PFSK-1 (cell line): ENCODE data around the gene SLC25A28.

ENCODE experiments used
- FOXP2 ChIP-seq: optimal IDR thresholded peaks from 2 replicates; pipeline ENCODE3; 2011; ENCODE audit warnings: borderline replicate concordance, control low read depth, inconsistent platforms; ENCODE audit not compliant: insufficient read depth; ENCODE audit errors: extremely low read length, extremely low read depth
- POLR2AphosphoS5 ChIP-seq: IDR thresholded peaks from 2 replicates; pipeline ENCODE4 v1.6.1; 2012; ENCODE audit warnings: low read depth, mild to moderate bottlenecking, control low read depth, low read length, moderate library complexity
- SIN3A ChIP-seq: IDR thresholded peaks from 2 replicates; pipeline ENCODE4 v1.6.1; 2012; ENCODE audit warnings: mild to moderate bottlenecking, low read length, moderate library complexity, borderline replicate concordance; ENCODE audit not compliant: insufficient read depth
- TAF1 ChIP-seq: IDR thresholded peaks from 2 replicates; pipeline ENCODE4 v1.6.1; 2012; ENCODE audit warnings: low read length, control low read depth, borderline replicate concordance; ENCODE audit not compliant: insufficient read depth
- TF ChIP-seq, protein P1 (sequence below), 2 experiments: IDR thresholded peaks; 2 replicates each; pipeline versions ENCODE4 v1.6.1 to v1.8.0; 2011 to 2012; ENCODE audit warnings: low read depth in 2 of 2, low read length in 2 of 2, control low read depth in 1 of 2, inconsistent platforms in 1 of 2, mild to moderate bottlenecking in 1 of 2, moderate library complexity in 1 of 2; ENCODE audit not compliant: insufficient read depth in 1 of 2

Gene SLC25A28

DNA sequence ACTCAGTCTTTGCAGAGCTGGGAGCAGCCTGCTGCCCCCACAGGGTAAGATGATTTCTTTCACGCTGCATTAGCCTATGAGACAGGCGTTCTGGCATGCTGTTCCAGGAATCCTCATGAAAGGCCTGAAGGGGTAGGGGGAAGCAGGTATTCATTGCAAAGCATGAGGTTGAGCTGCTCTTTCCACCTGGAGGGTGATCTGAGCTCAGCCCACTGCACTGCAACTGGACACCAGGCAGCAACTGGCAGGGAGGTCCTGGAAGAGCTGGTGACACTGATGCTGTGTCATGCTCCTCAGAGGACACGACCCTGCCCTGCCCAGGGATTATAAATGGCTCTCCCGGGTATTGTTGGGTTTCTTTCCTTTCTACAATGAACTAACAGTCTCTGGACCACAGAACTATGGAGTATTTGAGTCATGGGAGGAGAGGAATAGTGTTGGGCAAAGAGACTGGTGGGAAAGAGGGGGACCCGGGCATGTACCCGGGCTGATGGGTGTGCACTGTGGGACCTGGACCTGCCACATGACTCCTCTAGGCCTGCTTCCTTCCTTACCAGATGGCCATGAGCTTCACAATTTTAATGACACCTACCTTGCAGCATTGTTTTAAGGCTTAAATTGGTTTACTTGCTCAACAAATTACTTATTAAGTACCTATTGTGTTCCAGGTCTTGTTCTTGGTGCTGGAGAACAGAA, 24.3 kb downstream of the SLC25A28 start:
- TF ChIP-seq FOXP2 (no peak), SIN3A (no peak), TAF1 (no peak), POLR2AphosphoS5 (no peak)
- TF ChIP-seq, protein P1, sequence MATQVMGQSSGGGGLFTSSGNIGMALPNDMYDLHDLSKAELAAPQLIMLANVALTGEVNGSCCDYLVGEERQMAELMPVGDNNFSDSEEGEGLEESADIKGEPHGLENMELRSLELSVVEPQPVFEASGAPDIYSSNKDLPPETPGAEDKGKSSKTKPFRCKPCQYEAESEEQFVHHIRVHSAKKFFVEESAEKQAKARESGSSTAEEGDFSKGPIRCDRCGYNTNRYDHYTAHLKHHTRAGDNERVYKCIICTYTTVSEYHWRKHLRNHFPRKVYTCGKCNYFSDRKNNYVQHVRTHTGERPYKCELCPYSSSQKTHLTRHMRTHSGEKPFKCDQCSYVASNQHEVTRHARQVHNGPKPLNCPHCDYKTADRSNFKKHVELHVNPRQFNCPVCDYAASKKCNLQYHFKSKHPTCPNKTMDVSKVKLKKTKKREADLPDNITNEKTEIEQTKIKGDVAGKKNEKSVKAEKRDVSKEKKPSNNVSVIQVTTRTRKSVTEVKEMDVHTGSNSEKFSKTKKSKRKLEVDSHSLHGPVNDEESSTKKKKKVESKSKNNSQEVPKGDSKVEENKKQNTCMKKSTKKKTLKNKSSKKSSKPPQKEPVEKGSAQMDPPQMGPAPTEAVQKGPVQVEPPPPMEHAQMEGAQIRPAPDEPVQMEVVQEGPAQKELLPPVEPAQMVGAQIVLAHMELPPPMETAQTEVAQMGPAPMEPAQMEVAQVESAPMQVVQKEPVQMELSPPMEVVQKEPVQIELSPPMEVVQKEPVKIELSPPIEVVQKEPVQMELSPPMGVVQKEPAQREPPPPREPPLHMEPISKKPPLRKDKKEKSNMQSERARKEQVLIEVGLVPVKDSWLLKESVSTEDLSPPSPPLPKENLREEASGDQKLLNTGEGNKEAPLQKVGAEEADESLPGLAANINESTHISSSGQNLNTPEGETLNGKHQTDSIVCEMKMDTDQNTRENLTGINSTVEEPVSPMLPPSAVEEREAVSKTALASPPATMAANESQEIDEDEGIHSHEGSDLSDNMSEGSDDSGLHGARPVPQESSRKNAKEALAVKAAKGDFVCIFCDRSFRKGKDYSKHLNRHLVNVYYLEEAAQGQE (IDR thresholded peaks at IDR 0.05; ENCODE audit: insufficient read depth in 1 of 2, low read depth in 2 of 2, low read length in 2 of 2) = no peak

DNA sequence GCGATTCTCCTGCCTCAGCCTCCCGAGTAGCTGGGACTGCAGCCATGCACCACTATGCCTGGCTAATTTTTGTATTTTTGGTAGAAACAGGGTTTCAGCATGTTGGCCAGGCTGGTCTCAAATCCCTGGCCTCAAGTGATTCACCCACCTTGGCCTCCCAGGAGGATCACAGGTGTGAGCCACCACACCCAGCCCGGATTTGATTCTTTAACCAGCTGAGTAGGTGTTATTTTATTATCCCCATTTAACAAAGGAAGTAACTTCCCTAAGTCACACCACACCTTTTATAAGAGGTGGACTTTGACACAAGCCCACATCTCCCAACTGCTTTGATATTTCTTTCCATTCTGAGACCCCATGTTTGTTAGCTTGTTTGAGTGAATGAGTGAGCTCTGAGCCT, 25.0 kb downstream of the SLC25A28 start:
- no peak for TF ChIP-seq SIN3A
- TF ChIP-seq POLR2AphosphoS5 = no peak
- TF ChIP-seq TAF1 = no peak
- TF ChIP-seq, protein P1 (IDR thresholded peaks at IDR 0.05; ENCODE audit: insufficient read depth in 1 of 2, low read depth in 2 of 2, low read length in 2 of 2) = no peak
- no peak for TF ChIP-seq FOXP2

DNA sequence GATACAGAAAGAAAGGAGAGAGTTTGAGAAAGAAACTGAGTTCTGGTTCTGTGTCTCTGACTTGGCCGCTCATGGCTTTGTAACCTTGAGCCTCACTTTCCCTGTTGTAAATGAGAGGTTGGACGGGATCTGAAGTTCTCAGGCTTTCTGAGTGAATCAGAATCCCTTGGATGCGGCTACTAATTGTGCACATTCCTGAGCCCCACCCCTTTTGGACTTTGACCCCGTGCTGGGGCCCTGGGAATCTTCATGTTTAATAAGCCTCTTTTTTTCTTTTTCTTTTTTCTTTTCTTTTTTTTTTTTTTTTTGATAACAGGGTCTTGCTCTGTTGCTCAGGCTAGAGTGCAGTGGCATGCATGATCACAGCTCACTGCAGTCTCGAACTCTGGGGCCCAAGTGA, 26.9 kb downstream of the SLC25A28 start:
- no peak for TF ChIP-seq FOXP2
- no peak for TF ChIP-seq POLR2AphosphoS5
- TF ChIP-seq TAF1 = no peak
- TF ChIP-seq, protein P1 (IDR thresholded peaks at IDR 0.05; ENCODE audit: insufficient read depth in 1 of 2, low read depth in 2 of 2, low read length in 2 of 2) = no peak
- no peak for TF ChIP-seq SIN3A

DNA sequence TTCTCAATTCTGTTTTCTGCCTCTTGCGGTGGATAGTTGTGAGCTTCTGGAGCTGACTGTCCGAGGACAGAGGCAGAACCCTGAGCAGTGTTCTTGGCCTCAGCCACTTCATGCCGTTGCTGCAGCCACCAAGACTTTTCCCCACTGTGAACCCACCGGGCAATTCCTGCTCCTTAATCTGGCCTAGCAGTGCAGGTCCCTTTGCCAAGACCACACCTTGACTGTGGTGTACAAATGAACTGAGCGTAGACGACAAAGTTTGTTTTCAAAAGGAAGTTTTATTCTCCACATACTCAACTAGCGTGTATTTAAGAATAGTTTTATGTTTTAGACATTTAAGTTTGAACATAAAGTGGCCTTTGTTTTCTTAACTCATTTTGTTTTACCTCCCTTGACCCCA, 29.4 kb downstream of the SLC25A28 start:
- no peak for TF ChIP-seq FOXP2
- TF ChIP-seq SIN3A = no peak
- TF ChIP-seq, protein P1 (IDR thresholded peaks at IDR 0.05; ENCODE audit: insufficient read depth in 1 of 2, low read depth in 2 of 2, low read length in 2 of 2) = no peak
- no peak for TF ChIP-seq POLR2AphosphoS5
- TF ChIP-seq TAF1 = no peak

DNA sequence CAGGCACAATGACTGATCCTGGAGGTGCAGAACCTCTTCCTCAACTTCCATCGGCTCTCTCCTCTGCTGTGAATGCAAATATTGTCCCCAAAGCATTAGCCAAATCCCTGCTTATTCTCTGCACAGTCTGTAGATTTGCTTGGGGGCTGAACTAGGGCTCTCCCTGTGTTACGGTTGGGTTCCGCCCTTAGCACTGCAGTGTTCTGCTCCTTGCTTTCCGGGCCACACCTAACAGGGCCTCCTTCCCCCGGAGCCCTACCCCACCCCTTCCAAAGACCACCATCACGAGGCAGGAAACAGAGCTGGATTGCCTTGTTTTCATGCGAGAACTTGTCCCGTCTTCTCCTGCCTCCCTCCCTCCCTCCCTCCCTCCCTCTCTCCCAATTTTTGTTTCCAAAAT, 36.6 kb downstream of the SLC25A28 start:
- TF ChIP-seq FOXP2 = no peak
- no peak for TF ChIP-seq SIN3A
- no peak for TF ChIP-seq POLR2AphosphoS5
- TF ChIP-seq TAF1 = no peak
- TF ChIP-seq, protein P1 (IDR thresholded peaks at IDR 0.05; ENCODE audit: insufficient read depth in 1 of 2, low read depth in 2 of 2, low read length in 2 of 2) = no peak
